ENCODE measurements around the gene TCEAL7. TPM values are rescaled to one million over a fixed set of nuclear protein-coding genes. Genes with fewer than 3 reads are reported as not detected.
"Not testable (repeated sequence)": the region's sequence is repeated elsewhere in the genome, so short reads cannot be mapped to it uniquely, and the experiment has no call there.

Gene TCEAL7
- polyA plus RNA-seq, 1 donor from 2014 or later, result not detected

- Mint-ChIP-seq H3K36me3 (no peaks in the 10 kb centered on the region), H3K27me3 (peaks cover 5% of the 10 kb centered on the region), H3K9me3 (no peaks in the 10 kb centered on the region), H3K4me3 (no peak overlapping the region), H3K27ac (no peak overlapping the region), H3K4me1 (peaks cover 0 to 5% (median 0%) of the 10 kb centered on the region in 3 donors)
These were observed 27.8 kb downstream of the TCEAL7 start for GRCh38 chrX:103357871-103358270.

- not testable (repeated sequence) for H3K27ac Mint-ChIP-seq, H3K9me3 Mint-ChIP-seq, H3K27me3 Mint-ChIP-seq, H3K4me1 Mint-ChIP-seq, H3K36me3 Mint-ChIP-seq, H3K4me3 Mint-ChIP-seq
These were observed 29.6 kb downstream of the TCEAL7 start for GRCh38 chrX:103359605-103360004.

GRCh38 chrX:103360092-103360491, 30.1 kb downstream of the TCEAL7 start:
- no peaks in the 10 kb centered on the region for H3K36me3 Mint-ChIP-seq
- H3K27me3 Mint-ChIP-seq, result peaks cover 5% of the 10 kb centered on the region
- H3K27ac Mint-ChIP-seq, result no peak overlapping the region
- H3K9me3 Mint-ChIP-seq, result no peaks in the 10 kb centered on the region
- peaks cover 0 to 7% (median 0%) of the 10 kb centered on the region in 3 donors for H3K4me1 Mint-ChIP-seq
- H3K4me3 Mint-ChIP-seq, result no peak overlapping the region

- Mint-ChIP-seq H3K27ac (no peak overlapping the region), H3K36me3 (no peaks in the 10 kb centered on the region), H3K27me3 (peaks cover 4% of the 10 kb centered on the region), H3K4me3 (no peak overlapping the region), H3K4me1 (peaks cover 0 to 4% (median 0%) of the 10 kb centered on the region in 3 donors), H3K9me3 (no peaks in the 10 kb centered on the region)
These were observed 30.9 kb downstream of the TCEAL7 start for GRCh38 chrX:103360916-103361315.

- H3K4me1 Mint-ChIP-seq, result peaks cover 0 to 4% (median 0%) of the 10 kb centered on the region in 3 donors
- no peaks in the 10 kb centered on the region for H3K9me3 Mint-ChIP-seq
- H3K27me3 Mint-ChIP-seq, result no peaks in the 10 kb centered on the region
- no peak overlapping the region for H3K27ac Mint-ChIP-seq
- no peaks in the 10 kb centered on the region for H3K36me3 Mint-ChIP-seq
- no peak overlapping the region for H3K4me3 Mint-ChIP-seq
These were observed 31.8 kb downstream of the TCEAL7 start for GRCh38 chrX:103361798-103362197.

- Mint-ChIP-seq H3K9me3 (no peaks in the 10 kb centered on the region), H3K4me3 (no peak overlapping the region), H3K36me3 (no peaks in the 10 kb centered on the region), H3K4me1 (peaks cover 0 to 4% (median 0%) of the 10 kb centered on the region in 3 donors), H3K27ac (no peak overlapping the region), H3K27me3 (no peaks in the 10 kb centered on the region)
These were observed 32.4 kb downstream of the TCEAL7 start for GRCh38 chrX:103362474-103362873.

- peaks cover 0 to 4% (median 0%) of the 10 kb centered on the region in 3 donors for H3K4me1 Mint-ChIP-seq
- no peak overlapping the region for H3K27ac Mint-ChIP-seq
- H3K36me3 Mint-ChIP-seq, result no peaks in the 10 kb centered on the region
- H3K9me3 Mint-ChIP-seq, result no peaks in the 10 kb centered on the region
- no peak overlapping the region for H3K4me3 Mint-ChIP-seq
- H3K27me3 Mint-ChIP-seq, result no peaks in the 10 kb centered on the region
These were observed 33.0 kb downstream of the TCEAL7 start for GRCh38 chrX:103363046-103363445.

GRCh38 chrX:103367502-103367901, 37.5 kb downstream of the TCEAL7 start:
- H3K27me3 Mint-ChIP-seq, result no peaks in the 10 kb centered on the region
- H3K9me3 Mint-ChIP-seq, result no peaks in the 10 kb centered on the region
- H3K36me3 Mint-ChIP-seq, result no peaks in the 10 kb centered on the region
- H3K4me1 Mint-ChIP-seq, result peaks cover 0 to 2% (median 0%) of the 10 kb centered on the region in 3 donors
- no peak overlapping the region for H3K4me3 Mint-ChIP-seq
- no peak overlapping the region for H3K27ac Mint-ChIP-seq

GRCh38 chrX:103369479-103369878, 39.4 kb downstream of the TCEAL7 start:
- Mint-ChIP-seq H3K4me1 (no peaks in the 10 kb centered on the region), H3K9me3 (no peaks in the 10 kb centered on the region), H3K27ac (no peak overlapping the region), H3K27me3 (no peaks in the 10 kb centered on the region), H3K36me3 (no peaks in the 10 kb centered on the region), H3K4me3 (no peak overlapping the region)

- H3K27ac Mint-ChIP-seq, result no peak overlapping the region
- H3K27me3 Mint-ChIP-seq, result peaks cover 5% of the 10 kb centered on the region
- no peaks in the 10 kb centered on the region for H3K36me3 Mint-ChIP-seq
- H3K9me3 Mint-ChIP-seq, result no peaks in the 10 kb centered on the region
- H3K4me3 Mint-ChIP-seq, result no peak overlapping the region
- peaks cover 2 to 4% (median 2%) of the 10 kb centered on the region in 3 donors for H3K4me1 Mint-ChIP-seq
These were observed 42.8 kb downstream of the TCEAL7 start for GRCh38 chrX:103372886-103373285.

GRCh38 chrX:103373581-103373980, 43.5 kb downstream of the TCEAL7 start:
- peaks cover 2 to 4% (median 2%) of the 10 kb centered on the region in 3 donors for H3K4me1 Mint-ChIP-seq
- no peaks in the 10 kb centered on the region for H3K36me3 Mint-ChIP-seq
- H3K27me3 Mint-ChIP-seq, result peaks cover 5% of the 10 kb centered on the region
- H3K4me3 Mint-ChIP-seq, result no peak overlapping the region
- no peaks in the 10 kb centered on the region for H3K9me3 Mint-ChIP-seq
- no peak overlapping the region for H3K27ac Mint-ChIP-seq

- no peak within 1 kb of the TSS for H3K27ac Mint-ChIP-seq
- H3K4me3 Mint-ChIP-seq, result peak within 1 kb of the TSS; percentile 72 to 87 (median 80)
- peaks cover 2% of the 10 kb centered on the region for H3K36me3 Mint-ChIP-seq
- H3K27me3 Mint-ChIP-seq, result peaks cover 5% of the 10 kb centered on the region
- H3K9me3 Mint-ChIP-seq, result no peaks in the 10 kb centered on the region
- H3K4me1 Mint-ChIP-seq, result peaks cover 2 to 4% (median 2%) of the 10 kb centered on the region in 3 donors
These were observed 46.3 kb downstream of the TCEAL7 start, which contains the start of gene BEX3 for GRCh38 chrX:103376118-103376978. TSS of gene BEX3 (plus strand) at chrX:103376538. CDS start at chrX:103377522, 984 bp downstream.

- Mint-ChIP-seq H3K27ac (no peak overlapping the region), H3K4me1 (peaks cover 2 to 4% (median 2%) of the 10 kb centered on the region in 3 donors)
These were observed 46.9 kb downstream of the TCEAL7 start for GRCh38 chrX:103376979-103377324.

GRCh38 chrX:103378990-103379389, 49.0 kb downstream of the TCEAL7 start:
- Mint-ChIP-seq H3K27ac (no peak overlapping the region), H3K36me3 (peaks cover 2% of the 10 kb centered on the region), H3K27me3 (peaks cover 5% of the 10 kb centered on the region), H3K9me3 (no peaks in the 10 kb centered on the region), H3K4me3 (no peak overlapping the region), H3K4me1 (peaks cover 2 to 4% (median 2%) of the 10 kb centered on the region in 3 donors)

More at GRCh38 chrX:103376979-103377324, 46.9 kb downstream of the TCEAL7 start:
- Mint-ChIP-seq H3K9me3 (no peaks in the 10 kb centered on the region), H3K36me3 (peaks cover 2% of the 10 kb centered on the region), H3K4me3 (peak overlapping the region; percentile 72 to 85 (median 74)), H3K27me3 (peaks cover 5% of the 10 kb centered on the region)
